ENCODE data around the gene OSBP2. TPM values are rescaled to one million over a fixed set of nuclear protein-coding genes. Genes with fewer than 3 reads are reported as not detected.

The OSBP2 gene
- total RNA-seq, 1 donor from 2014 or later: 1.4 TPM

- peak; percentile 84 for DNase-seq (ENCODE audit: low spot score)
Observed at GRCh38 chr22:30892731-30893221, 198.1 kb downstream of the OSBP2 start.

- DNase-seq (ENCODE audit: low spot score): peak; percentile 73
Observed at GRCh38 chr22:30893434-30894370, 199.0 kb downstream of the OSBP2 start.

GRCh38 chr22:30894371-30894740, 199.7 kb downstream of the OSBP2 start:
- no peak for DNase-seq (ENCODE audit: low spot score)

GRCh38 chr22:30902496-30903357, 208.1 kb downstream of the OSBP2 start:
- DNase-seq (ENCODE audit: low spot score): no peak

GRCh38 chr22:30903876-30904460, 209.3 kb downstream of the OSBP2 start:
- no peak for DNase-seq (ENCODE audit: low spot score)

- no peak for DNase-seq (ENCODE audit: low spot score)
Observed at GRCh38 chr22:30905696-30906341, 211.1 kb downstream of the OSBP2 start.

GRCh38 chr22:30906411-30906810, 211.7 kb downstream of the OSBP2 start:
- DNase-seq (ENCODE audit: low spot score): no peak

- DNase-seq (ENCODE audit: low spot score): no peak
Observed at GRCh38 chr22:30906946-30907345, 212.3 kb downstream of the OSBP2 start.

GRCh38 chr22:30908051-30908461, 213.4 kb downstream of the OSBP2 start:
- no peak for DNase-seq (ENCODE audit: low spot score)

- DNase-seq (ENCODE audit: low spot score): no peak
Observed at GRCh38 chr22:30909306-30909705, 214.6 kb downstream of the OSBP2 start.

- DNase-seq (ENCODE audit: low spot score): no peak
Observed at GRCh38 chr22:30910358-30910757, 215.7 kb downstream of the OSBP2 start.

GRCh38 chr22:30918761-30919160, 224.1 kb downstream of the OSBP2 start:
- no peak for DNase-seq (ENCODE audit: low spot score)

- DNase-seq (ENCODE audit: low spot score): no peak
Observed at GRCh38 chr22:30919973-30920372, 225.3 kb downstream of the OSBP2 start.

GRCh38 chr22:30920407-30920806, 225.7 kb downstream of the OSBP2 start:
- no peak for DNase-seq (ENCODE audit: low spot score)

- DNase-seq (ENCODE audit: low spot score): no peak
Observed at GRCh38 chr22:30921108-30921507, 226.4 kb downstream of the OSBP2 start.

GRCh38 chr22:30922151-30922611, 227.5 kb downstream of the OSBP2 start:
- DNase-seq (ENCODE audit: low spot score): no peak

GRCh38 chr22:30923168-30923900, 228.7 kb downstream of the OSBP2 start:
- peak; percentile 69 for DNase-seq (ENCODE audit: low spot score)

- no peak for DNase-seq (ENCODE audit: low spot score)
Observed at GRCh38 chr22:30925667-30926066, 231.0 kb downstream of the OSBP2 start.

- DNase-seq (ENCODE audit: low spot score): no peak
Observed at GRCh38 chr22:30926706-30927105, 232.0 kb downstream of the OSBP2 start.

GRCh38 chr22:30927806-30928205, 233.1 kb downstream of the OSBP2 start:
- no peak for DNase-seq (ENCODE audit: low spot score)
